CMK (cell line): ENCODE results near the gene CCDC12.

Experiments used
- DNase-seq: peaks from one replicate; pipeline ENCODE4 v3.0.0-alpha.2; 2010; ENCODE audit warnings: low read depth

The CCDC12 gene

GRCh38 chr3:47007482-47008233 is 31.1 kb upstream of the CCDC12 start:
- DNase-seq = no peak

DNA sequence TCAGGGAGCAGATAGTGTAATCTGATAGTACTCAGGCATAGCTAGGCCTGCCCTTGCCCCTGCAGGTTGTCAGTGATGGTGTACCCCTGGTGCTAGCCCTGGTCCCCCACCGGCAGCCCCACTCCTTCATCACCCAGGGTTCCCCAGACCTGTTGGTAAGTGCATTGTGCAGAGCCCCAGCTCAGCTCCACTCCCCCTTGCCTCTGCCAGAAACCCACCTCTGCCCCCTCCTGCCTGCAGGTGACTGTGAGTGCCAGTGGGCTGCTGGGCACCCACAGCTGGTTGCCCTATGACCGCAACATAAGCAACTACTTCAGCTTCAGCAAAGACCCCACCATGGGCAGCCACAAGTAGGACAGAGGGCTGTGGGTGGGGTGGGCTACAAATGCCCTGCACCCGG is 30.5 kb upstream of the CCDC12 start:
- DNase-seq = no peak

DNA sequence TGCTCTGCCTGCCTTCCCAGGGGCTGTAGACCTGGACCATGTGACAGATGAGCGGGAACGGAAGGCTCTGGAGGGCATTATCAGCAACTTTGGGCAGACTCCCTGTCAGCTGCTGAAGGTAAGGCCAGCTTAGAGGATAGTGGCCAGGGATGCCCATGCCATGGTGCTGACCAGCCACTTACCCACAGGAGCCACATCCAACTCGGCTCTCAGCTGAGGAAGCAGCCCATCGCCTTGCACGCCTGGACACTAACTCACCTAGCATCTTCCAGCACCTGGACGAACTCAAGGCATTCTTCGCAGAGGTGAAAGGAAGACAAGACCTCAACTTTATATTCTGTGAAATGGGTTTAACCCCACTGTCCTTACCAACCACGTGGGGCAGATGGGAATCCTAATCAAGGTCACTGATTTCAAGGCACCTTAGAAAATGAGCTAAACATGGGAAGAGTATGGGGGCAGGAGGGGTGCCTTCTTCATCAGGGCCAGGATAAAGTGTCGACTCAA is 29.7 kb upstream of the CCDC12 start:
- DNase-seq = no peak

DNA sequence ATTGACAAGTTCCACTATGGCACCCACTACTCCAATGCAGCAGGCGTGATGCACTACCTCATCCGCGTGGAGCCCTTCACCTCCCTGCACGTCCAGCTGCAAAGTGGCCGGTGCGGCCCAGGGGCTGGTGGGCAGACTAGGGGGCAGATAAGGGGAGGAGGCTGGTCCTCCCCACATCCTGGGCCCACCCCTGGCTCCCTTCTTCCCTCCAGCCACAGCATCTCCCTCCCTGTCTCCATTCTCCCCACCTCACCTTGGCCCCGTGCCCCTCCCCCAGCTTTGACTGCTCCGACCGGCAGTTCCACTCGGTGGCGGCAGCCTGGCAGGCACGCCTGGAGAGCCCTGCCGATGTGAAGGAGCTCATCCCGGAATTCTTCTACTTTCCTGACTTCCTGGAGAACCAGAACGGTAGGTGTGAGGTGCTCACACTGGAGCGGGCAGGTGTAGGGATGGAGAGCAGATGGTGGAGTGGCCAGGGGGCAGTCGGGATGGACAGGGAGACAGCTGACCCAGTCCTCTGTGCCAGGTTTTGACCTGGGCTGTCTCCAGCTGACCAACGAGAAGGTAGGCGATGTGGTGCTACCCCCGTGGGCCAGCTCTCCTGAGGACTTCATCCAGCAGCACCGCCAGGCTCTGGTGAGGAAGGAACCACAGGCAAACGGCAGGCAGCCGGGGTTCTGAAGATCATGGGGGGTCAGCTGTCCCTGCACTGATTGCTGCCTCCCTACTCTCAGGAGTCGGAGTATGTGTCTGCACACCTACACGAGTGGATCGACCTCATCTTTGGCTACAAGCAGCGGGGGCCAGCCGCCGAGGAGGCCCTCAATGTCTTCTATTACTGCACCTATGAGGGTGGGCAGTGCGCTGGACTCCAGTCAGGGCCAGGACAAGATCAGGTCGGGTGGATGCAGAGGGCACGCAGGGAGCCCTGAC is 28.9 kb upstream of the CCDC12 start:
- DNase-seq = no peak

- no peak for DNase-seq
Observed at GRCh38 chr3:47004369-47005211, 28.0 kb upstream of the CCDC12 start.

DNA sequence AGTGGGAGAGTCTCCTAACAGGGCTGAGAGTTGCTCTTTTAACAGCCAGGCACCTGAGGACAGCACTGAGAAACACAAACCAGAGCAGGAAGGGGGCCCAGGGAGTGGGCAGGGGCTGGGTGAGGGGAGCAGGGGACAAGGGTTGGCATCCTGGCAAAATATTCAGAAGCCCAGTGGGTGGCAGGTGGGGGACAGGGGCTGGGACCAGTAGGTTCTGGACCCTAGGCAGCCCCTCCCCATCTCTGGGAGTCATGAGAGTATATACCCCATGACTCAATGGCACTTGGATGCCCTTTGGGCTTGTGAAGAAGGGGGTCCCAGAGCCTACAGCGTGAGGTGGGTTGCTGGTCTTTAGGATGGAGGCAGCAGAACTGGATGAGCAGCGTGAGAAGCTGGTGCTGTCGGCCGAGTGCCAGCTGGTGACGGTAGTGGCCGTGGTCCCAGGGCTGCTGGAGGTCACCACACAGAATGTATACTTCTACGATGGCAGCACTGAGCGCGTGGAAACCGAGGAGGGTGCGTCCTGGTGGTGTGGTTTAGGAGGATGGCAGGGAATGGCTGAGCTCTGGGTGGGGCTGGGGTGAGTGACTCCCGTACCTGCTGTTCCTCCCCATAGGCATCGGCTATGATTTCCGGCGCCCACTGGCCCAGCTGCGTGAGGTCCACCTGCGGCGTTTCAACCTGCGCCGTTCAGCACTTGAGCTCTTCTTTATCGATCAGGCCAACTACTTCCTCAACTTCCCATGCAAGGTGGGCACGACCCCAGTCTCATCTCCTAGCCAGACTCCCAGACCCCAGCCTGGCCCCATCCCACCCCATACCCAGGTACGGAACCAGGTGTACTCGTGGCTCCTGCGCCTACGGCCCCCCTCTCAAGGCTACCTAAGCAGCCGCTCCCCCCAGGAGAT is 27.2 kb upstream of the CCDC12 start:
- DNase-seq = no peak

DNA sequence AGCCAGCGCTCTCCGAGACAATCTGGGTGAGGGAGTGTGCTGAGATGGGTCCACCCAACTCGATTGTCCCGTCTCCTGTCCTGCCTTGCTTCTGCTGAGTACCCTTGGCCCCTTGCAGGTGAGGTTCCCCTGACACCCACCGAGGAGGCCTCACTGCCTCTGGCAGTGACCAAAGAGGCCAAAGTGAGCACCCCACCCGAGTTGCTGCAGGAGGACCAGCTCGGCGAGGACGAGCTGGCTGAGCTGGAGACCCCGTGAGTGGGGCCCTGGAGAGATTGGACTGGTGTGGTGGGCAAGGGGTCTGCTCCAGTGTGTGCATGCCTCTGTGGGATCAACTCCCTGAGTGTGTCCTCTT is 26.5 kb upstream of the CCDC12 start:
- DNase-seq = no peak

GRCh38 chr3:47002171-47003055 is 25.9 kb upstream of the CCDC12 start:
- DNase-seq = no peak

GRCh38 chr3:47001731-47002170 is 25.2 kb upstream of the CCDC12 start:
- no peak for DNase-seq

GRCh38 chr3:47000922-47001730 is 24.6 kb upstream of the CCDC12 start:
- no peak for DNase-seq

GRCh38 chr3:47000198-47000815 is 23.8 kb upstream of the CCDC12 start:
- DNase-seq = no peak

GRCh38 chr3:46999516-47000197 is 23.1 kb upstream of the CCDC12 start:
- no peak for DNase-seq

GRCh38 chr3:46998852-46999515 is 22.4 kb upstream of the CCDC12 start:
- DNase-seq = no peak

GRCh38 chr3:46998121-46998851 is 21.7 kb upstream of the CCDC12 start:
- DNase-seq = peak; percentile 54

GRCh38 chr3:46997453-46998091 is 21.0 kb upstream of the CCDC12 start:
- no peak for DNase-seq
